HG02852 (cell line): Measurements from ENCODE around the gene MAP3K14.
A peak's percentile ranks its signal among the peaks of the same experiment; 100 is the strongest.

Experiments used
- ATAC-seq: cut with Tn5 transposase; IDR thresholded peaks from one replicate; pipeline ENCODE4 v1.9.1; 2021; ENCODE audit warnings: mild to moderate bottlenecking, moderate library complexity; ENCODE audit not compliant: unreplicated experiment

The MAP3K14 gene

GRCh38 chr17:45317111-45317928 lies 500 bp upstream of the MAP3K14 start:
- peak; percentile 68 for ATAC-seq

GRCh38 chr17:45315648-45316433 lies 979 bp downstream of the MAP3K14 start:
- no peak for ATAC-seq

GRCh38 chr17:45314741-45315647 lies 1.8 kb downstream of the MAP3K14 start:
- no peak for ATAC-seq

- no peak for ATAC-seq
These were observed 2.7 kb downstream of the MAP3K14 start for GRCh38 chr17:45313996-45314740.

GRCh38 chr17:45313421-45313771 lies 3.4 kb downstream of the MAP3K14 start:
- no peak for ATAC-seq

GRCh38 chr17:45312477-45313420 lies 4.1 kb downstream of the MAP3K14 start:
- no peak for ATAC-seq

- no peak for ATAC-seq
These were observed 4.9 kb downstream of the MAP3K14 start for GRCh38 chr17:45311760-45312476.

- ATAC-seq, result no peak
These were observed 5.4 kb downstream of the MAP3K14 start for GRCh38 chr17:45311401-45311759.

GRCh38 chr17:45310380-45311324 lies 6.2 kb downstream of the MAP3K14 start:
- ATAC-seq, result no peak

GRCh38 chr17:45309400-45309799 lies 7.4 kb downstream of the MAP3K14 start:
- ATAC-seq, result no peak

GRCh38 chr17:45308840-45309239 lies 8.0 kb downstream of the MAP3K14 start:
- ATAC-seq, result no peak

- no peak for ATAC-seq
These were observed 8.8 kb downstream of the MAP3K14 start for GRCh38 chr17:45308016-45308365.

GRCh38 chr17:45307290-45308015 lies 9.4 kb downstream of the MAP3K14 start:
- peak; percentile 43 for ATAC-seq

GRCh38 chr17:45306623-45307022 lies 10.2 kb downstream of the MAP3K14 start:
- no peak for ATAC-seq

- ATAC-seq, result no peak
These were observed 10.7 kb downstream of the MAP3K14 start for GRCh38 chr17:45306094-45306493.

- no peak for ATAC-seq
These were observed 11.2 kb downstream of the MAP3K14 start for GRCh38 chr17:45305530-45306087.

- peak; percentile 52 for ATAC-seq
These were observed 14.1 kb downstream of the MAP3K14 start for GRCh38 chr17:45302649-45303173.
